Measurements from ENCODE around the gene ARRB1.

DNA sequence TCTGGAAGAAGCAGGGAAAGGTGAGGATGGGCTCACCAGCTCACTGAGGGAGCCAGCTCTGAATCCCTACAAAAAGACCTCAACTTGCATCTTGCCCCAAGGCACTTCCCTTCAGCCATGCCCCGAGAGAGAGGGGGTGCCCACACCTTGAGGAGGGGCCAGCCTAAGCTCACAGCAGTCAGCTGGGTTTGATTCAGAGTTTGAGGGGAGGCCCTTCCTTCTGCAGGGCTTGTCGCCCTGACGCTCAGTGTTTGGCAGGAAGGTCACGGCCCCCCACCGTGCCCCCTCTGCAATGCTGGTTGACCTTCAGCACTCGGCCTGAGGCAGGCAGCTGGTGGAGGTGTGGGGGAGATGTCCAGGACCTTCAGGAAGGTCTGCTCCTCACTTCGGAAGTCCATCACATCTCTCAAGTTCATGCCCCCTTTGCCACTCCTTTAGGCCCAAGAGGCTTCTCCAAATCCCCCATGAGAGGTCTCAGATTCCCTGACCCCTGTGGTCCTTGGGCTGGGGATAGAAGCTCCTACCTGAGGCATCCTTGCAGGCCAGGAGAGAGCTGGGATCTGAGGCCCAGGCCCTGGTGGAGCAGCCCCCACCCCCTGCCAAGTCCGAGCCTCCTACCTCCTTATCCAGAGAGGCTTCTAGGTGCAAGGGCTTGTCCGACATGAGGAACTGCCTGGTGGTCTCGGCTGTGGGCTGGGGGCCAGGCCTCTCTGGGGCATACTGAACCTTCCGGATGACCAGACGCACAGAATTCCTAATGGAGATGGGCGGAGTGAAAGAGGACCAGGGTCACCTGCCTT is 73.3 kb downstream of the ARRB1 start:
- TF ChIP-seq POLR2AphosphoS5 (IDR thresholded peaks at IDR 0.05; ENCODE audit: low read depth, low read length) = no peak
- TF ChIP-seq, protein P1, sequence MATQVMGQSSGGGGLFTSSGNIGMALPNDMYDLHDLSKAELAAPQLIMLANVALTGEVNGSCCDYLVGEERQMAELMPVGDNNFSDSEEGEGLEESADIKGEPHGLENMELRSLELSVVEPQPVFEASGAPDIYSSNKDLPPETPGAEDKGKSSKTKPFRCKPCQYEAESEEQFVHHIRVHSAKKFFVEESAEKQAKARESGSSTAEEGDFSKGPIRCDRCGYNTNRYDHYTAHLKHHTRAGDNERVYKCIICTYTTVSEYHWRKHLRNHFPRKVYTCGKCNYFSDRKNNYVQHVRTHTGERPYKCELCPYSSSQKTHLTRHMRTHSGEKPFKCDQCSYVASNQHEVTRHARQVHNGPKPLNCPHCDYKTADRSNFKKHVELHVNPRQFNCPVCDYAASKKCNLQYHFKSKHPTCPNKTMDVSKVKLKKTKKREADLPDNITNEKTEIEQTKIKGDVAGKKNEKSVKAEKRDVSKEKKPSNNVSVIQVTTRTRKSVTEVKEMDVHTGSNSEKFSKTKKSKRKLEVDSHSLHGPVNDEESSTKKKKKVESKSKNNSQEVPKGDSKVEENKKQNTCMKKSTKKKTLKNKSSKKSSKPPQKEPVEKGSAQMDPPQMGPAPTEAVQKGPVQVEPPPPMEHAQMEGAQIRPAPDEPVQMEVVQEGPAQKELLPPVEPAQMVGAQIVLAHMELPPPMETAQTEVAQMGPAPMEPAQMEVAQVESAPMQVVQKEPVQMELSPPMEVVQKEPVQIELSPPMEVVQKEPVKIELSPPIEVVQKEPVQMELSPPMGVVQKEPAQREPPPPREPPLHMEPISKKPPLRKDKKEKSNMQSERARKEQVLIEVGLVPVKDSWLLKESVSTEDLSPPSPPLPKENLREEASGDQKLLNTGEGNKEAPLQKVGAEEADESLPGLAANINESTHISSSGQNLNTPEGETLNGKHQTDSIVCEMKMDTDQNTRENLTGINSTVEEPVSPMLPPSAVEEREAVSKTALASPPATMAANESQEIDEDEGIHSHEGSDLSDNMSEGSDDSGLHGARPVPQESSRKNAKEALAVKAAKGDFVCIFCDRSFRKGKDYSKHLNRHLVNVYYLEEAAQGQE (IDR thresholded peaks at IDR 0.05; ENCODE audit: insufficient read depth in 1 of 2, low read depth in 2 of 2, low read length in 2 of 2) = no peak
- TF ChIP-seq TAF1 (IDR thresholded peaks at IDR 0.05; ENCODE audit: borderline replicate concordance, insufficient read depth, low read length) = no peak
- no peak for TF ChIP-seq SIN3A (IDR thresholded peaks at IDR 0.05; ENCODE audit: borderline replicate concordance, insufficient read depth, low read length)
